ENCODE data around the gene C16orf89.

DNA sequence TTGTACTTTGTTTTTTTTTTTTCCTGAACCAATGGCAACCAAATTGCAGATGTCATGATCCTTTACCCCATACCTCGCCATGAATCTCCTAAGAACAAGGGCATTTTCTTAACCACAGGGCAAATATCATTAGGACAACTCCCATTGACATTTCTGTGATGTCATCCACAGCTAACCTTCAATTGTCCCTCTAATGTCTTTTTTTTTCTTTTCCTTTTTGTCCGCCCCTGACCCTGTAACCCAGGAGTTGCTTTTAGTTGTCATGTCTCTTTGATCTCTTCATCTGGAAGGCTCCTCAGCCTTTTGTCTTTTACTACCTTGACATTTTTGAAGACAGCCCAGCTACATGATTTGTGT, 31.6 kb downstream of the C16orf89 start:
- TF ChIP-seq, protein P1, sequence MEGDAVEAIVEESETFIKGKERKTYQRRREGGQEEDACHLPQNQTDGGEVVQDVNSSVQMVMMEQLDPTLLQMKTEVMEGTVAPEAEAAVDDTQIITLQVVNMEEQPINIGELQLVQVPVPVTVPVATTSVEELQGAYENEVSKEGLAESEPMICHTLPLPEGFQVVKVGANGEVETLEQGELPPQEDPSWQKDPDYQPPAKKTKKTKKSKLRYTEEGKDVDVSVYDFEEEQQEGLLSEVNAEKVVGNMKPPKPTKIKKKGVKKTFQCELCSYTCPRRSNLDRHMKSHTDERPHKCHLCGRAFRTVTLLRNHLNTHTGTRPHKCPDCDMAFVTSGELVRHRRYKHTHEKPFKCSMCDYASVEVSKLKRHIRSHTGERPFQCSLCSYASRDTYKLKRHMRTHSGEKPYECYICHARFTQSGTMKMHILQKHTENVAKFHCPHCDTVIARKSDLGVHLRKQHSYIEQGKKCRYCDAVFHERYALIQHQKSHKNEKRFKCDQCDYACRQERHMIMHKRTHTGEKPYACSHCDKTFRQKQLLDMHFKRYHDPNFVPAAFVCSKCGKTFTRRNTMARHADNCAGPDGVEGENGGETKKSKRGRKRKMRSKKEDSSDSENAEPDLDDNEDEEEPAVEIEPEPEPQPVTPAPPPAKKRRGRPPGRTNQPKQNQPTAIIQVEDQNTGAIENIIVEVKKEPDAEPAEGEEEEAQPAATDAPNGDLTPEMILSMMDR (conservative IDR thresholded peaks at IDR 0.05; ENCODE audit: low read depth, low read length), result no peak
- TF ChIP-seq EZH2 (IDR thresholded peaks at IDR 0.05; ENCODE audit: borderline replicate concordance, low read depth, low read length, poor library complexity, severe bottlenecking), result no peak

All from A673 (cell line).